HEK293T (cell line): ENCODE data around the gene RIN2.

ENCODE experiments used
- CTBP1 ChIP-seq: fragments of 450-650 bp; IDR thresholded peaks from 2 replicates; pipeline ENCODE4 v1.6.1; 2016; ENCODE audit warnings: borderline replicate concordance
- ELF4 ChIP-seq: fragments of 450-650 bp; IDR thresholded peaks from 2 replicates; pipeline ENCODE4 v1.6.1; 2017; ENCODE audit warnings: antibody characterized with exemption
- FOXM1 ChIP-seq: fragments of 450-650 bp; IDR thresholded peaks from 2 replicates; pipeline ENCODE4 v1.6.1; 2017; ENCODE audit warnings: mild to moderate bottlenecking, borderline replicate concordance
- HDGF ChIP-seq: fragments of 450-650 bp; IDR thresholded peaks from 2 replicates; pipeline ENCODE4 v1.6.1; 2017; ENCODE audit warnings: antibody characterized with exemption, borderline replicate concordance
- SP1 ChIP-seq: fragments of 450-650 bp; IDR thresholded peaks from 2 replicates; pipeline ENCODE4 v1.6.1; 2017
- TARDBP ChIP-seq: fragments of 450-650 bp; IDR thresholded peaks from 2 replicates; pipeline ENCODE4 v1.6.1; 2016
- ZNF384 ChIP-seq: fragments of 450-650 bp; IDR thresholded peaks from 2 replicates; pipeline ENCODE4 v1.6.1; 2016

- no peak for TF ChIP-seq SP1
- TF ChIP-seq HDGF, result no peak
- no peak for TF ChIP-seq TARDBP
- no peak for TF ChIP-seq CTBP1
- no peak for TF ChIP-seq FOXM1
- no peak for TF ChIP-seq ELF4
- TF ChIP-seq ZNF384, result no peak
These were observed 28.4 kb upstream of the RIN2 start for GRCh38 chr20:19729672-19730071.
